Motor neuron (in vitro differentiated cells): ENCODE results near the gene IGF1R. TPM values are rescaled to one million over a fixed set of nuclear protein-coding genes. Genes with fewer than 3 reads are reported as not detected.
A peak's percentile ranks its signal among the peaks of the same experiment; 100 is the strongest.

ENCODE experiments used
- ATAC-seq, 8 experiments: fragments of 200-7000 bp; cut with Tn5 transposase; replicated peaks in 6 of 8; 2 replicates each; pipeline ENCODE4 v1.8.0; 2021; ENCODE audit warnings: mild to moderate bottlenecking in 8 of 8, moderate library complexity in 8 of 8
- H3K27ac ChIP-seq, 2 donors: fragments of 250-450 bp; sonication (Bioruptor Pico); 2 replicates each; pipeline ENCODE4 v1.9.0; 2021; ENCODE audit warnings: antibody characterized with exemption in 2 of 2, mild to moderate bottlenecking in 2 of 2, moderate library complexity in 1 of 2
- H3K4me1 ChIP-seq, 2 donors: fragments of 250-450 bp; sonication (Bioruptor Pico); replicated peaks in 1 of 2; 2 replicates each; pipeline ENCODE4 v1.6.1; 2021; ENCODE audit warnings: antibody characterized with exemption in 2 of 2, mild to moderate bottlenecking in 2 of 2, moderate library complexity in 1 of 2
- H3K4me3 ChIP-seq, 5 donors: fragments of 250-450 bp; sonication (Bioruptor Pico); 2 replicates each; pipeline ENCODE4 v1.9.0; 2021; ENCODE audit warnings: antibody characterized with exemption in 5 of 5, mild to moderate bottlenecking in 5 of 5, moderate library complexity in 4 of 5
- WGBS, 10 experiments: fragments of 450-650 bp; shearing (Covaris generic); methylation state at CpG; one replicate each; pipeline ENCODE4 v1.0.0; 2022; 5-methylcytosine and 5-hydroxymethylcytosine counted together
- in situ Hi-C, 9 experiments: fragments of 400-800 bp; cut with MboI; loops; one replicate each; pipeline ENCODE4 v1.15.0; 2021; ENCODE audit warnings: low sequenced_read_pairs in 9 of 9, low pct_unique_long_range_greater_than_20kb in 2 of 9; ENCODE audit not compliant: unreplicated experiment in 9 of 9
- total RNA-seq, 8 experiments: library from RNA; unstranded; fragments of 300-600 nt; gene quantifications; 2 replicates each; pipeline versions ENCODE4 v1.2.3 to v1.2.4, GENCODE V29; 2022

IGF1R gene
- total RNA-seq, 8 experiments from 2014 or later, result 12.5 to 43.5 (median 26.1) TPM

DNA sequence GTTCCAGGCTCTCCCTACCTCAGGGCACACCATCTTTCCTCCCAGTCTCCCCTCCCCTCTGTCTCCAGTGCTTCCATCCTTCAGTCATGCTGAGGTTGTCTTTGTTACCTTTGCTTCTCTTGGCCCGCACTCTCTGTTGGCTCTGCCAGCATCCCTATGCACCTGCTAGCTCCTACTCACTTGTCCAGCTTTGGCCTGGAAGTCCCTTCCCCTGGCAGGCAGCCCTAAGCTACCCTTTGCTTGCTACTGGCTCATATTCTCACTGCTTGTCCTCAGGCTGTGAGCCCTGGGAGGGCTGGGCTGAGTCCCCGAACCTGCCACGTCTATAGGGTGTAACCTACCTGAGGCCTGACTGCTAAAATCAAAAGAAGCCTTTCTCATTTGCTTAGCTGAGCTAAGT is 236.6 kb downstream of the IGF1R start:
- Histone ChIP-seq H3K4me3 (no peak overlapping the region), H3K27ac (no peak overlapping the region), H3K4me1 (peaks cover 21 to 23% of the 10 kb centered on the region in 2 donors)
- 40 to 100% (median 92%) methylated on average over 1 to 3 of the region's 3 CpGs; no CpG with 5 or more reads in 4 of the 10 experiments for WGBS, 10 experiments
- in situ Hi-C loops, result loop anchor here in 4 of 9 experiments (25.0 kb wide), 3 partner anchors 177 to 373 kb away; no protein-coding TSS in a partner anchor
- ATAC-seq, result no peak

DNA sequence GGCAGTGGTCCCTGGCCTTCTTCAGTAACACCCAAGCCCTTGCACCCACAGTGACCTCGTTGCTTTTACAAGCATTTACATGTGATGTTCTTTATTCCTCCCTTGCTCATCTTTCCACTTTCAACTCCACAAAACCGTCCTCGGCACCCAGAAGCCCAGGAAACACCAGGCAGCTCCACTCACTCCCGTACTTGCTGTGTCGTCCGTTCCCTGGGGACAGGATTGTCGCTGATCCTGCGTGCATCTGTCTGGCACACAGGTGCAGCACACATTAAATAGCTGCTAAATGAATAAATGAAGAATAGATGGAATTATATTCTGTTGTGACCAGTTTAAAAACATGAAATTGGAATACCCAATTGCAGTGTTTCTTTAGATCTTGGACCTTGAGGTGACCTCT is 239.6 kb downstream of the IGF1R start:
- Histone ChIP-seq H3K4me1 (peaks cover 18 to 27% of the 10 kb centered on the region in 2 donors), H3K4me3 (no peak overlapping the region), H3K27ac (no peak overlapping the region)
- no peak for ATAC-seq
- in situ Hi-C loops, result loop anchor here in 4 of 9 experiments (25.0 kb wide), 3 partner anchors 174 to 376 kb away; no protein-coding TSS in a partner anchor
- 40 to 100% (median 84%) methylated on average over 1 to 7 of the region's 8 CpGs; no CpG with 5 or more reads in 1 of the 10 experiments for WGBS, 10 experiments

DNA sequence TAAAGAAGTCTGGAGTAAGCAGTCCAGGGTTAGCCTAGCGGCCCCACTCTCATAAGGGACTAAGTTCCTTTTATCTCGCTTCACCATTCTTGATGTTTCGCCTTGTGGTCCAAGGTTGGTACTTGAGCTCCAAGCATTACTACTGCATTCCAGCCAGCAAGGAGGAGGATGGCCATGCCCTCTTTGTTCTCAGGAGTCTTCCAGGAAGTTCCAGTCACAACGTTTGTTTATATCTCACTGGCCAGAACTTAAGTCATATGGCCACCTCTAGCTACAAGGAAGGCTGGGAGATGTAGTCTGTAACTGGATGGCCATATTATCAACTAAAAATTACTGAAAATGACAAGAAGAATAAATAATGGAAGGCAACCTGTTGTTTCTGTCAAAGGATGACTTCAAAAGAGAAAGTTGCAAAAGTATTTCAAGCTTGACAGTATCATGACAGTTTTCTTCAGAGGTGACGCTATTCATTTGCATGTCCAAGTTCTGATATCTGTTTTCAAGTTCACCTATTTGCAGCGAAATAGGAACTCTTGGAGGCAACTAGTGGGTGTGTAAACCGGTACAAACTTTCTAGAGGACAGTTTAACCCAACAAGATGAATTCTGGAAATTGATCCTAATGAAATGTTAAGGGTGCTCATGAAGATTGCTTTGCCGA is 240.6 kb downstream of the IGF1R start:
- H3K4me1 ChIP-seq, result peaks cover 11 to 20% of the 10 kb centered on the region in 2 donors
- no peak overlapping the region for H3K4me3 ChIP-seq
- H3K27ac ChIP-seq, result no peak overlapping the region
- WGBS, 10 experiments, result 0 to 96% (median 88%) methylated on average over 1 to 8 of the region's 8 CpGs; no CpG with 5 or more reads in 1 of the 10 experiments
- peak in 2 of 8 experiments; percentile 15 to 55 for ATAC-seq
- in situ Hi-C loops, result loop anchor here in 4 of 9 experiments (25.0 kb wide), 3 partner anchors 173 to 377 kb away; no protein-coding TSS in a partner anchor

DNA sequence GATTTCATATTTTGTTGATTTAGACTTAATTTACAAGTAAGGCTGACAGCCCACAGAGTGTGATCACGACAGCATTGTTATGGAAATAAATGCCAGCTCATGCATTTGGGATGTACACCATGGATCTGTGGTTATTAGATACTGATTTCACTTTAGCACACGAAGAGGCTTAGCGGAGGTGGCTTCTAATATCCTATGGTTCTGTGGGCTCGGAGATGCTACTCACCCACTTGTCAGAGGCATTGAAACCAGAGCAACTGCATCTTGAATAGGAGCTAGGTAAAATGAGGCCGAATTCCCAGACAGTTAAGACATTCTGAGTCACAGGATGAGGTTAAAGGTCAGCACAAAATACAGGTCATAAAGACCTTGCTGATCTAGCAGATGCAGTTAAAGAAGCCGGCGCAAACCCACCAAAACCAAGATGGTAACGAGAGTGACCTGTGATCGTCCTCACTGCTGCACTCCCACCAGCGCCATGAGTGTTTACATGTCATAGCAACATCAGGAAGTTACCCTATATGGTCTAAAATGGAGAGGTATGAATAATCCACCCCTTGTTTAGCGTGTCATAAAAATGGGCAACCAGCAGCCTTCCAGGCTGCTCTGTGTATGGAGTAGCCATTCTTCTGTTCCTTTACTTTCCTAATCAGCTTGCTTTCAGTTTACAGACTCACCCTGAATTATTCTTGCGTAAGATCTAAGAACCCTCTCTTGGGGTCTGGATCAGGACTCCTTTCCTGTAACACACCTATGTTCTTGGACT is 241.8 kb downstream of the IGF1R start:
- in situ Hi-C loops, result loop anchor here in 4 of 9 experiments (25.0 kb wide), 3 partner anchors 172 to 378 kb away; no protein-coding TSS in a partner anchor

DNA sequence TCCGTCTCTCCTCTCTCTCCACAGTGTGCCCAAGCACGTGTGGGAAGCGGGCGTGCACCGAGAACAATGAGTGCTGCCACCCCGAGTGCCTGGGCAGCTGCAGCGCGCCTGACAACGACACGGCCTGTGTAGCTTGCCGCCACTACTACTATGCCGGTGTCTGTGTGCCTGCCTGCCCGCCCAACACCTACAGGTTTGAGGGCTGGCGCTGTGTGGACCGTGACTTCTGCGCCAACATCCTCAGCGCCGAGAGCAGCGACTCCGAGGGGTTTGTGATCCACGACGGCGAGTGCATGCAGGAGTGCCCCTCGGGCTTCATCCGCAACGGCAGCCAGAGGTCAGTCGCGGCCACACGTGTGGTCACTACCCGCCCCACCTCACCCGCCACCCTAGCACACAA is 243.0 kb downstream of the IGF1R start:
- no peak overlapping the region for H3K4me3 ChIP-seq
- WGBS, 10 experiments, result 93 to 100% (median 95%) methylated on average over 3 to 9 of the region's 31 CpGs; no CpG with 5 or more reads in 5 of the 10 experiments
- H3K27ac ChIP-seq, result no peak overlapping the region
- in situ Hi-C loops, result loop anchor here in 4 of 9 experiments (25.0 kb wide), 3 partner anchors 171 to 379 kb away; no protein-coding TSS in a partner anchor
- peaks cover 10 to 16% of the 10 kb centered on the region in 2 donors for H3K4me1 ChIP-seq
- ATAC-seq, result no peak

More for the DNA sequence above, 241.8 kb downstream of the IGF1R start:
- H3K4me3 ChIP-seq, result no peak overlapping the region
- H3K4me1 ChIP-seq, result peaks cover 7 to 17% of the 10 kb centered on the region in 2 donors
- no peak overlapping the region for H3K27ac ChIP-seq
- ATAC-seq, result peak; percentile 21 to 80 (median 38)
- 0 to 92% (median 77%) methylated on average over 1 to 12 of the region's 12 CpGs; no CpG with 5 or more reads in 1 of the 10 experiments for whole genome bisulfite sequencing, 10 experiments

DNA sequence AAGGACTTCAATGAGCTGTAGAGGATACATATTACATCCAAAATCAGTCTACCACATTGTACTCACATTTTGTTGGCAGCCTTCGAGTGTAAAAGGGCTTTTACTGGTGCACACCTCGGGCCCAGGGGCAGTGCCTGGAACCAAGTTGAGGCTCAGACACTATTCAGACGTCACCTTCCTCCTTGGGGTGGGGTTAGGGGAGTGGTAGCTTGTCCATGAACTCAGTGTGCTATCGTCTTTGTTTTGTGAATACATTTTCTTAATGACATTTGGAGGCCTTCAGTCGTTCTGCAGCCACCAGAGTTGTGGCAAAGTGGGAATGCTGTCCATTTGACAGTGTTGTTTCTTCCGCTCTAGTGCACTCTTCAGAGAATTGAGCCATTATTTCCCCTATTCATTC is 245.1 kb downstream of the IGF1R start:
- no peak overlapping the region for H3K27ac ChIP-seq
- no peak overlapping the region for H3K4me3 ChIP-seq
- H3K4me1 ChIP-seq, result peaks cover 21 to 23% of the 10 kb centered on the region in 2 donors
- peak in 5 of 8 experiments; percentile 8 to 54 (median 34) for ATAC-seq
- 0 to 100% (median 51%) methylated on average over 1 to 6 of the region's 6 CpGs for WGBS, 10 experiments
- in situ Hi-C loops, result loop anchor here in 4 of 9 experiments (25.0 kb wide), 3 partner anchors 169 to 381 kb away; no protein-coding TSS in a partner anchor

DNA sequence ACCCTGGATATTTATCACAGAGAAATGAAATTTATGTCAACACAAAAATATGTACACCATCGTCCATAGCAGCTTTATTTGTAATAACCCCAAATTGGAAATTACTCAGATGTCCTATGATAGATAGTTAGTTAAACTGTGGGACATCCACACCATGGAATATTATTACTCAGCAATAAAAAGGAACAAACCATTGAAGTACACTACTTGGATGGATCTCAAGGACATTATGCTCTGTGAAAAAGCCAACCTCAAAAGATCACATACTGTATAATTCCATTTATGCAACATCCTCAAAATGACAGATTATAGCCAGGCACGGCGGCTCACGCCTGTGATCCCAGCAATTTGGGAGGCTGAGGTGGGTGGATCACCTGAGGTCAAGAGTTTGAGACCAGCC is 246.0 kb downstream of the IGF1R start:
- Histone ChIP-seq H3K27ac (no peak overlapping the region), H3K4me1 (peaks cover 21 to 26% of the 10 kb centered on the region in 2 donors), H3K4me3 (no peak overlapping the region)
- ATAC-seq, result no peak
- 33 to 100% (median 96%) methylated on average over 1 to 3 of the region's 4 CpGs; no CpG with 5 or more reads in 1 of the 10 experiments for WGBS, 10 experiments
- in situ Hi-C loops, result loop anchor here in 4 of 9 experiments (25.0 kb wide), 3 partner anchors 168 to 382 kb away; no protein-coding TSS in a partner anchor

DNA sequence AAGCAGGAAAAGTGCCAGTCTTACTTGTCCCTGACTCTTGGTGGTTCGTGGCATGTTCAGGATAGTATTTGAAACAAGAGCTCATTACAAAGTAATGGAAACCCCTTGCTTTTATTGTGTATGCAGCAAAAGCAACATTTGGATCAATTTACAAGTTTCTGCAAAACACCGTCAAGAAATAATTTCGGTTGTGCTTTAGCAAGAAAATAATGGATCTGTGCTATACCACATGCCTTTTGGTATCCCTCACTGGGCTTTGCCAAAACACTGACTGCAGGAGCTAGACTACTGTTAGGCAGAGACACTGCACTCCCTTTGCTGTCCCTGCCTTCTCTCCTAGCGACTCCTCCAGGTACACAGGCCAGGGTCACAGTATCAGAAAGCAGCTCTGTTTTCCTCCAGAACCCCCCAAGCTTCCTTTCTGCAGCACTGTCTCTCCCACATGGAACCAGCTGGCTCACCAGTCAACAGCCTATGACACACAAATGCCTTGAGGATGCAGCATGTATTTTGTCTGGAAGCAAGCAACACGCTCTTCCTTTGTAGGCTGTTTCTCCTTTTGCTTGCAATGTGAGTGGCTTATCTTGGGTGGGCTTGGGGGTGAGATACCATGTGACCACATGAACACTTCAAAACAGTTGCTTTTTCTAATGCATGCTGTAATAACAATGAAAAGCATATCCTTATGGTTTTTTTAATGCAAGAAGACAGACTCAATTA is 247.8 kb downstream of the IGF1R start:
- Histone ChIP-seq H3K4me3 (no peak overlapping the region), H3K27ac (no peak overlapping the region), H3K4me1 (peaks cover 22 to 30% of the 10 kb centered on the region in 2 donors)
- 61 to 95% (median 88%) methylated on average over 2 to 5 of the region's 5 CpGs; no CpG with 5 or more reads in 2 of the 10 experiments for WGBS, 10 experiments
- peak in 5 of 8 experiments; percentile 15 to 37 (median 26) for ATAC-seq
- in situ Hi-C loops, result loop anchor here in 4 of 9 experiments (25.0 kb wide), 3 partner anchors 166 to 384 kb away; no protein-coding TSS in a partner anchor

DNA sequence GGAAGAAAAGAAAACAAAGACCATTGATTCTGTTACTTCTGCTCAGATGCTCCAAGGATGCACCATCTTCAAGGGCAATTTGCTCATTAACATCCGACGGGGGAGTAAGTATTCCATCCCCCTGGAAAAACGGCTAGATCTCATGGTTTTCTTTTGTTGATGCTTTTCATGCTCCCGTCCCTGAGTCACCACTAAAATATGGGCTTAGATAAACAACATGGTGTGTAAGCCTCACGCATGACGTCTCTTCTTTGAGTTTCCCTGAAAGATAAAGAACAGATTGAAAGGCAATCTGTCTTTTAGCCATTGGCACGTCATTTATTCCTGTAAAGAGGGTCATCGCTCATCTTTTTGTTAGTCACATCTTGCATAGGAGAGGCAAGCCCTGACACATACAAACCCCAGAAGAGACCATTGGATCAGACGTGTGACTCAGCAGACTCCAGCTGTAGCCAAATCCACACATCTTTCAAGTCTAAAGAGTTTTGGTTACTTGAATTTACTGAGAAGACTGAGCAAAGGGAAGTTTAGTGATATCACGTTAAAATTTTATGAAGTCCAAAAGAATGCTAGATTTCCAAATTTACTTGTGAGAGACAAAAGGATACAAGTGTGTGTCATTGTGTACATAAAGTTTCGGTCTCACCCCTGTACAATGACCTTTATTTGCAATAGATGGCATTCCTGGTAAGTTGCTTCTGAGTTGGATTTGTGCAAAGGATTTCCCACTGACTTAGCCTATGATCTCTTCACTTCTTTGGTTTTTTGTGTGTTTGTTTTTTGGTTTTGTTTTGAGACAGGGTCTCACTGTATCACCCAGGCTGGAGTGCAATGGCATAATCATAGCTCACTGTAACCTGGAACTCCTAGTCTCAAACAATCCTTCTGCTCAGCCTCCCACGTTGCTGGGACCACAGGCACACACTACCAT is 248.7 kb downstream of the IGF1R start:
- H3K4me3 ChIP-seq, result no peak overlapping the region
- ATAC-seq, result peak; percentile 33 to 97 (median 85)
- H3K27ac ChIP-seq, result peak overlapping the region in 1 of 2 donors; percentile 21
- 0 to 80% (median 34%) methylated on average over 1 to 9 of the region's 12 CpGs for WGBS, 10 experiments
- peaks cover 22 to 30% of the 10 kb centered on the region in 2 donors for H3K4me1 ChIP-seq
- in situ Hi-C loops, result loop anchor here in 4 of 9 experiments (25.0 kb wide), 3 partner anchors 165 to 385 kb away; no protein-coding TSS in a partner anchor

DNA sequence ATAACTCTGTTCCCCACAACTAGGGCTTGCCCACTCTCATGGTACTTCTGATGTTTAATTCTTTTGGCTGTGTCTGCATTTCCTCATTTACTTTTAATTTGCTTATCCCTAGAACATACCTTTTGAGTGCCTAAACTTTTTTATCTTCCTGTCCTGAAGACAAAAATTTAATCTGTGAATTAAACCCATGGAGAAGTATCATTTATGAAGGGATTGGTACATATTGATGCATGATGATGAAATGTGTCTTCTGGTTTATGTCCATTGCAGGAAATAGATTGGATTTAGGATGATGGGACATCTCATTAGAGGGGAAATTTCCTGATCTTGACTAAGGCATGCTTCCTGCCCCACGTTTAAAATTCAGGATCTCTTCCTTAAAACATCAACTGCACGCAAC is 249.8 kb downstream of the IGF1R start:
- ATAC-seq, result no peak
- Histone ChIP-seq H3K27ac (no peak overlapping the region), H3K4me1 (peaks cover 24 to 33% of the 10 kb centered on the region in 2 donors), H3K4me3 (no peak overlapping the region)
- 61 to 95% (median 89%) methylated on average over 2 of the region's 2 CpGs; no CpG with 5 or more reads in 2 of the 10 experiments for WGBS, 10 experiments
- in situ Hi-C loops, result loop anchor here in 4 of 9 experiments (25.0 kb wide), 3 partner anchors 164 to 386 kb away; no protein-coding TSS in a partner anchor

DNA sequence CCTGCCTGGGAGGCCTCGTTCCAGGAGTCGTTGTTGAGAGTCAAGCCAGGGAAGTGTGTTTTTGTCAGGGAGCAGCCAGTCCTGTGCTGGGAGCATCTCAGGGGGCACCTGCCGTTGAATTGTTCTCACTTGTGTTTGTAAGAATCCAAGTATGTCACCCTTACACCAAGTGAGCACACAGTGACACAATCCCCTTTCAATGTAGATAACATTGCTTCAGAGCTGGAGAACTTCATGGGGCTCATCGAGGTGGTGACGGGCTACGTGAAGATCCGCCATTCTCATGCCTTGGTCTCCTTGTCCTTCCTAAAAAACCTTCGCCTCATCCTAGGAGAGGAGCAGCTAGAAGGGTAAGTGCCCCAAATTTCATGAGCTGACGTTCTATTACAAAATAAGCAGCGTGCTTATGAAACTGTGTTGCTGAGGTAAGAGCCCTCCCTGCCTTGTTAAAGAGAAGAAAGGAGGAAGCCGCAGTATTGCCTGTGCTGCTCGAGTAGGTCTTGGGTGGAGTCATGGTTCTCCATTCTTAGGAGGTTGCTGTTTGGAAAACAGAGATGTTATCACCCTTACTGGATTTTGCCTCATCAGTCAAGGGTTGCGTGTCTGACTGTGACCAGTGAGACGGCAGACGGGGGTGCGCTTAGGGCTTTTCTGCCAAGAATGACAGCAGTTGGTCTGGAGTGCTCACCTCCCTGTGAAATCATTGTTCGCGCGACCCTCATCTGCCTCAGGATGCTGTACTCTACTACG is 251.1 kb downstream of the IGF1R start:
- no peak for ATAC-seq
- Histone ChIP-seq H3K4me3 (no peak overlapping the region), H3K4me1 (peaks cover 29 to 42% of the 10 kb centered on the region in 2 donors), H3K27ac (no peak overlapping the region)
- in situ Hi-C loops, result loop anchor here in 6 of 9 experiments (25.0 kb wide), 3 partner anchors 163 to 387 kb away; no protein-coding TSS in a partner anchor
- 75 to 100% (median 94%) methylated on average over 3 to 13 of the region's 20 CpGs; no CpG with 5 or more reads in 3 of the 10 experiments for WGBS, 10 experiments
